Measurements from ENCODE around the gene INPPL1. TPM values are rescaled to one million over a fixed set of nuclear protein-coding genes. Genes with fewer than 3 reads are reported as not detected.
"Not testable (repeated sequence)": the region's sequence is repeated elsewhere in the genome, so short reads cannot be mapped to it uniquely, and the experiment has no call there.

INPPL1 gene
- total and polyA plus RNA-seq, 12 donors: 50.1 to 146 (median 107) TPM

- Histone ChIP-seq H3K27me3 (peaks cover 0 to 33% (median 4%) of the 10 kb centered on the region in 7 donors), H3K36me3 (no peaks in the 10 kb centered on the region), H3K4me1 (peaks cover 0 to 3% (median 0%) of the 10 kb centered on the region in 9 donors), H3K4me3 (no peak overlapping the region), H3K9me3 (no peaks in the 10 kb centered on the region), H3K27ac (no peak overlapping the region)
- intact Hi-C loops (cut with DNase I): no loop called here
- 83 to 90% methylated on average over 2 of the region's 2 CpGs for WGBS, 2 donors
- TF ChIP-seq, protein P1, sequence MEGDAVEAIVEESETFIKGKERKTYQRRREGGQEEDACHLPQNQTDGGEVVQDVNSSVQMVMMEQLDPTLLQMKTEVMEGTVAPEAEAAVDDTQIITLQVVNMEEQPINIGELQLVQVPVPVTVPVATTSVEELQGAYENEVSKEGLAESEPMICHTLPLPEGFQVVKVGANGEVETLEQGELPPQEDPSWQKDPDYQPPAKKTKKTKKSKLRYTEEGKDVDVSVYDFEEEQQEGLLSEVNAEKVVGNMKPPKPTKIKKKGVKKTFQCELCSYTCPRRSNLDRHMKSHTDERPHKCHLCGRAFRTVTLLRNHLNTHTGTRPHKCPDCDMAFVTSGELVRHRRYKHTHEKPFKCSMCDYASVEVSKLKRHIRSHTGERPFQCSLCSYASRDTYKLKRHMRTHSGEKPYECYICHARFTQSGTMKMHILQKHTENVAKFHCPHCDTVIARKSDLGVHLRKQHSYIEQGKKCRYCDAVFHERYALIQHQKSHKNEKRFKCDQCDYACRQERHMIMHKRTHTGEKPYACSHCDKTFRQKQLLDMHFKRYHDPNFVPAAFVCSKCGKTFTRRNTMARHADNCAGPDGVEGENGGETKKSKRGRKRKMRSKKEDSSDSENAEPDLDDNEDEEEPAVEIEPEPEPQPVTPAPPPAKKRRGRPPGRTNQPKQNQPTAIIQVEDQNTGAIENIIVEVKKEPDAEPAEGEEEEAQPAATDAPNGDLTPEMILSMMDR (IDR thresholded peaks at IDR 0.05): no peak
- ATAC-seq (no peak), DNase-seq (no peak)
Measured at GRCh38 chr11:72259490-72259889, 34.9 kb downstream of the INPPL1 start.

DNA sequence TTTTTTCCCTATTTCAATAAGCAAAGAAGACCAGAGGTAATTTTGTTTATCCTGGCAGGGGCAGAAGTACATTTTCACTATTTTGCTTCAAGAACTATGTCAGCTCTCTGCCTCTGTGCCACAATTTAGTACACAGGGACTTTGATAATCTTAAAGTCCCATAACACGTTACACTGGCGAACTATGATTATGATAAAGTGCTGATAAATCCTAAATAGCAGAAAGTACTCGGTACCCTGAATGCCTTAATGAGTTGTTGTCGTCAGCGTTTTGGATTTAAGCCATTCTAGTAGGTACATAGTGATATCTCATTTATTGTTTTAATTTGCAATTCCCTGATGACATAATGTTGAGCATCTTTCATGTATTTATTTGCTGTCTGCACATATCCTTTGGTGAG is 36.0 kb downstream of the INPPL1 start:
- WGBS, 2 donors: 39 to 45% methylated on average over 5 of the region's 5 CpGs
- H3K27ac ChIP-seq: no peak overlapping the region
- peaks cover 0 to 33% (median 8%) of the 10 kb centered on the region in 7 donors for H3K27me3 ChIP-seq
- H3K4me3 ChIP-seq: no peak overlapping the region
- no peaks in the 10 kb centered on the region for H3K36me3 ChIP-seq
- TF ChIP-seq, protein P1 (IDR thresholded peaks at IDR 0.05): no peak
- DNase-seq (no peak), ATAC-seq (no peak)
- intact Hi-C loops (cut with DNase I): no loop called here
- peaks cover 0 to 3% (median 0%) of the 10 kb centered on the region in 9 donors for H3K4me1 ChIP-seq
- H3K9me3 ChIP-seq: no peaks in the 10 kb centered on the region

DNA sequence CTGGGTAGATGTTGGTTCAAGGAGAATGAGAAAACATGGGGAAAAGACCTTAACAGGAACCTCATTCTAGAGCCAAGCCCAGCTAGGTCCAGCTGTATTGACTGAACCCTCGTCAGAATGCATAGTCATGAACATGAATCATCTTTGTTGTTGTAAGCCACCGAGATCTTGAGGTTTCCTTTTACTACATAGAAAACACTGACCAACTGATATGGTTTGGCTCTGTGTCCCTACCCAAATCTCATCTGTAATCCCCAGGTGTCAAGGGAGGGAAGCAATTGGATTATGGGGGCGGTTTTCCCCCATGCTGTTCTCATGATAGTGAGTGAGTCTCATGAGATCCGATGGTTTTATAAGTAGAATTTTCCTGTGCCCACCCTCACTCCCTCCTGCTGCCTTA is 38.8 kb downstream of the INPPL1 start:
- Histone ChIP-seq H3K9me3 (no peaks in the 10 kb centered on the region), H3K27me3 (peaks cover 0 to 35% (median 8%) of the 10 kb centered on the region in 7 donors), H3K27ac (no peak overlapping the region), H3K36me3 (no peaks in the 10 kb centered on the region), H3K4me3 (no peak overlapping the region), H3K4me1 (peaks cover 0 to 3% (median 0%) of the 10 kb centered on the region in 9 donors)
- 60 to 69% methylated on average over 4 of the region's 4 CpGs for WGBS, 2 donors
- TF ChIP-seq, protein P1 (IDR thresholded peaks at IDR 0.05): no peak
- ATAC-seq (no peak), DNase-seq (no peak)
- intact Hi-C loops (cut with DNase I): no loop called here

GRCh38 chr11:72265951-72266350 is 41.4 kb downstream of the INPPL1 start:
- no peak for ATAC-seq
- Histone ChIP-seq H3K4me3 (no peak overlapping the region), H3K27me3 (peaks cover 0 to 45% (median 12%) of the 10 kb centered on the region in 7 donors), H3K36me3 (no peaks in the 10 kb centered on the region), H3K27ac (no peak overlapping the region), H3K9me3 (no peaks in the 10 kb centered on the region), H3K4me1 (peaks cover 0 to 9% (median 0%) of the 10 kb centered on the region in 9 donors)
- no peak for DNase-seq
- TF ChIP-seq, protein P1 (IDR thresholded peaks at IDR 0.05): no peak
- intact Hi-C loops (cut with DNase I): no loop called here

DNA sequence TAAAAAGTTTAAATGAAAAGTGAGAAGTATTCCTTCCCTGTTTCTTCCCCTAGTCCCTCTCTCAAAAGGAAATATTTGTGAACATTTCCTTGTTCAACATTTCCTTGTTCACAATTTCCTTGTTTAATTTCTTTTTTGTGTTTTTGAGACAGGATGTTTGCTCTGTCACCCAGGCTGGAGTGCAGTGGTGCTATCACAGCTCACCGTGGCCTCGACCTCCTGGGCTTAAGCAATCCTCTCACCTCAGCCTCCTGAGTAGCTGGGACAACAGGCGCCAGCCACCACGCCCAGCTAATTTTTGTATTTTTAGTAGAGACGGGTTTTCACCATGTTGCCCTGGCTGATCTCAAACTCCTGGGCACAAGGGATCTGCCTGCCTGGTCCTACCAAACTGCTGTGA is 42.4 kb downstream of the INPPL1 start:
- not testable (repeated sequence) for H3K4me3 ChIP-seq

More for the DNA sequence above, 42.4 kb downstream of the INPPL1 start:
- ATAC-seq; H3K27ac ChIP-seq; H3K4me1 ChIP-seq; intact Hi-C loops (cut with DNase I); H3K9me3 ChIP-seq; H3K36me3 ChIP-seq; DNase-seq: not testable (repeated sequence)
- H3K27me3 ChIP-seq: peaks cover 0 to 42% (median 12%) of the 10 kb centered on the region in 7 donors
- 76 to 79% methylated on average over 5 of the region's 5 CpGs for WGBS, 2 donors
